ENCODE results near the gene FAM180A.

FAM180A gene

GRCh38 chr7:135717693-135718092 is 30.9 kb downstream of the FAM180A start:
- DNase-seq (ENCODE audit: low read depth): no peak
- no peak for TF ChIP-seq CTCF (IDR thresholded peaks at IDR 0.05; ENCODE audit: insufficient read depth, low read depth, low read length, missing control alignments)
- H3K4me3 ChIP-seq (ENCODE audit: low read length): no peak overlapping the region

GRCh38 chr7:135716677-135717238 is 31.9 kb downstream of the FAM180A start:
- TF ChIP-seq CTCF (IDR thresholded peaks at IDR 0.05; ENCODE audit: insufficient read depth, low read depth, low read length, missing control alignments): no peak
- no peak overlapping the region for H3K4me3 ChIP-seq (ENCODE audit: low read length)
- DNase-seq (ENCODE audit: low read depth): peak; percentile 61

GRCh38 chr7:135715673-135716072 is 32.9 kb downstream of the FAM180A start:
- TF ChIP-seq CTCF (IDR thresholded peaks at IDR 0.05; ENCODE audit: insufficient read depth, low read depth, low read length, missing control alignments): no peak
- H3K4me3 ChIP-seq (ENCODE audit: low read length): no peak overlapping the region
- no peak for DNase-seq (ENCODE audit: low read depth)

GRCh38 chr7:135715055-135715522 is 33.5 kb downstream of the FAM180A start:
- no peak for DNase-seq (ENCODE audit: low read depth)
- no peak overlapping the region for H3K4me3 ChIP-seq (ENCODE audit: low read length)
- TF ChIP-seq CTCF (IDR thresholded peaks at IDR 0.05; ENCODE audit: insufficient read depth, low read depth, low read length, missing control alignments): no peak

GRCh38 chr7:135714534-135715009 is 34.0 kb downstream of the FAM180A start:
- TF ChIP-seq CTCF (IDR thresholded peaks at IDR 0.05; ENCODE audit: insufficient read depth, low read depth, low read length, missing control alignments): no peak
- peak; percentile 83 for DNase-seq (ENCODE audit: low read depth)
- H3K4me3 ChIP-seq (ENCODE audit: low read length): no peak overlapping the region

- TF ChIP-seq CTCF (IDR thresholded peaks at IDR 0.05; ENCODE audit: insufficient read depth, low read depth, low read length, missing control alignments): no peak
- no peak overlapping the region for H3K4me3 ChIP-seq (ENCODE audit: low read length)
- DNase-seq (ENCODE audit: low read depth): peak; percentile 31
Measured at GRCh38 chr7:135713836-135714470, 34.7 kb downstream of the FAM180A start.

- TF ChIP-seq CTCF (IDR thresholded peaks at IDR 0.05; ENCODE audit: insufficient read depth, low read depth, low read length, missing control alignments): no peak
- no peak overlapping the region for H3K4me3 ChIP-seq (ENCODE audit: low read length)
- DNase-seq (ENCODE audit: low read depth): no peak
Measured at GRCh38 chr7:135712796-135713195, 35.8 kb downstream of the FAM180A start.
